ENCODE results near the gene WDR91.

WDR91 gene

DNA sequence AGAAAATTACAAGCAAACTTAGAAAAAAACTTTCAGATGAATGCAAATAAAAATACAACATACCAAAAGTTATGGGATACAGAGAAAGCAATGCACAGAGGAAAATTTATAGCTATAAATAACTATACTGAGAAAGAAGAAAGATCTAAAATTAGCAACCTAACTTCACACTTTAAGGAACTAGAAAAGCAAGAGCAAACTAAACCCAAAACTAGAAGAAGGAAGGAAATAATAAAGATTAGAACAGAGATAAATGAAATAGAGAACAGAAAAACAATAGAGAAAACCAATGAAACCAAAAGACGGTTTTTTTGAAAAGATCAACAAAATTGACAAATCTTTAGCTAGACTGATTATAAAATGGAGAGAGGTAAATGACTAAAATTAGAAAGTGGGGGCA, 12.7 kb upstream of the WDR91 start:
- no peak for TF ChIP-seq CTCF (IDR thresholded peaks at IDR 0.05)

DNA sequence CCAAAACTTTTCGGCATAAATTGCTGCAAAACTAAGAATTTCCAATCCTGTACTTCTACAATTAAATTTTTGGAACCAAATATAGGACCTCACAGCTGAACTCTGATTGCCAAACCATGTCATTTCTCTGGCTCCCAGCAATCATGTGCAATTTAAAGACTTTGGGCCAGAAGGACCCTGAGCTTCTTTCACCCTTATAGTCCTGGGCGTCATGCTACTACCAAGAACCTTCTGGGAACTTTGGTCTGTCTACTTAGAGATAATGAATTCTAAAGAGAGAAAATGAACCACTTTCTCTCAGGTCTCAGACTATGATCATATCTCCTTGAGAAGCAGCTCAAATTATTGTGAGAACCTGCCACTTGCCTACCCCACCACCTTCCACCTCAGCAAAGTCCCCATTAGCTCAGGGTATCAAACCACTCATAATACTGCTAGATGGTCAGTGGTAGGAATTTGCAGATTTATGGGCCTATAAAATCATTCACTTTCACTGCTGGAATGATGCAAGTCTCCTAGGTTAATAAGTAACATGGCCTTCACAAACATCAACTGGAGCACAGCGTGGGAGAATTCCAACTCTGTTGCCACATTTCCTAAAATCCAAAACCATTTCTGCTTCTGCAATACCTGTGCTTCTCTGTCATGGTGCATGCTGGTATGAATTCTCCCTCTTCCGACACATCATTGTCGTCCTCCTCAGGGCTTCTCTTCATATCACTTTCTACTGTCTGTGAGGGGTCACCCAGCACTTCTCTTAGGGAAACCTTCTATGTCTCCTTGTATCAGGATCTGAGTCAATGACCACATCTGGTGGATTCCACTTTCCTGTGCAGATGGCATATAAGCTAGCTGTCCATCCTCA, 6.6 kb upstream of the WDR91 start:
- TF ChIP-seq CTCF (IDR thresholded peaks at IDR 0.05), result no peak

DNA sequence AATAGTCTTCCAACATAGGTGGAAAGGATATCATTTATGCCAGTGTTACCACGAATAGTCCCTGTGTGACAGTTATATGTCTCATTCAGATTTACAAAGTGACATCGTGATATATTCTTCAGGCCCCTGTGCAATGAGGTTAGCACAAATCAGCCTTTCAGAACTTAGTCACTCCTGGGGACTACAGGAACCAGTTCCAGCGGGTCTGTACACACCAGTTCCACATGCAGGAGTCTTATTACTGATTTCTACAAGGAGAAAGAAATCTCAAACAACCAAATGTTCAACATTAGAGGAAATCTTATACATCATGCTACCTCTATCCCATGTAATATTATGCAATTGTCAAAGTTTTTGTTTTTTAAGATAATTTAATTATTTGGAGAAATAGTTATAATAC, 4.4 kb upstream of the WDR91 start:
- no peak for TF ChIP-seq CTCF (IDR thresholded peaks at IDR 0.05)

DNA sequence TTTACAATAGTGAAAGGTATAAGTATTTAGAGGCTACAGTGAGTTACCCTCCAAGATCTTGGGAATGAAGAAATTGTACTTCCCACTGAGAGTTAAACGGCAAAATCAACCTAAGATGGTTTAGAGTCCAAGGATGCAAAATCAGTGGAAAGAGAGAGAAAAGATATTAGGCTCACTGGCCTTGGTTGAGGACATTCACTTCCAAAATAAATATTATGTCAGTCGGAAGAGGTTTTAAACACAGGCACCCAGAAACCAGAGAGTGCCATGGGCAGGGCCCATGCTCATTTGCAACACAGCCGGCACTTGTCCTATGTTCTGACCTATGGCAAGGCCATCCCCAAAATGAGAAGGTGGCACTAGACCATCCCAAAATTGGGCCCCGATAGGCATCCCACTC, 3.9 kb upstream of the WDR91 start:
- TF ChIP-seq CTCF (IDR thresholded peaks at IDR 0.05), result no peak

DNA sequence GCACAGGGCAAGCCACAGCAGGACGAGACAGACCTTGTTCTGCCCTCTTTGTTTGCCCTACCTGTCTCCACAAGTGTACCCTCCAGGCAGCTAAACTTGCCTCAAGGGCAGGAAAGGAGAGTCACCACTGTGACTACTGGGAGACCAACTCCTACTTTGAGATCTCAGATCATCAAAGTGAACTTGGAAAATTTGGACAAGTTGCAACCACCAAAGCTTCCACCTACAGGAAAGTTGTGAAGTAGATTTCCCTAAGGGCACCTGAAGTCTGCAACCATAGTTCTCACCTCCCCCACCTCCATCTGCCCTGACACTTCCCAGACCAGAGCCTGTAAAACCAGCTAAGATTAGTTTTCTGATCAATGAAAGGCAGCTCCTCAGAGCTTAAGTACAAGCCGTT, 2.5 kb upstream of the WDR91 start:
- TF ChIP-seq CTCF (IDR thresholded peaks at IDR 0.05), result no peak

DNA sequence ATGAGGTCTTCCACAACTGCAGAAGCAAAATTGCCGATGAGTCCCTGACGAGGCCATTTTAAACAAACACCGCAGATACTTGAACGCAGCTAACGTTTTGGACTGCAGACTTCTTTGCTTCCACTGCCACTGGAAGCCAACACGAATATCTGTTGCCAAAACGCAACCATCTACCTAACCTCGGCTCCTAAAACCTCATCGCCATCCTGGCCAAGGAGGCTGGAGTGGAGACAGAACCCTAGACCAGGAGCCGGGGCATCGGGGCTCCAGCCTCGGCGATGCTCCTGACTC, 493 bp downstream of the WDR91 start:
- no peak for TF ChIP-seq CTCF (IDR thresholded peaks at IDR 0.05)

DNA sequence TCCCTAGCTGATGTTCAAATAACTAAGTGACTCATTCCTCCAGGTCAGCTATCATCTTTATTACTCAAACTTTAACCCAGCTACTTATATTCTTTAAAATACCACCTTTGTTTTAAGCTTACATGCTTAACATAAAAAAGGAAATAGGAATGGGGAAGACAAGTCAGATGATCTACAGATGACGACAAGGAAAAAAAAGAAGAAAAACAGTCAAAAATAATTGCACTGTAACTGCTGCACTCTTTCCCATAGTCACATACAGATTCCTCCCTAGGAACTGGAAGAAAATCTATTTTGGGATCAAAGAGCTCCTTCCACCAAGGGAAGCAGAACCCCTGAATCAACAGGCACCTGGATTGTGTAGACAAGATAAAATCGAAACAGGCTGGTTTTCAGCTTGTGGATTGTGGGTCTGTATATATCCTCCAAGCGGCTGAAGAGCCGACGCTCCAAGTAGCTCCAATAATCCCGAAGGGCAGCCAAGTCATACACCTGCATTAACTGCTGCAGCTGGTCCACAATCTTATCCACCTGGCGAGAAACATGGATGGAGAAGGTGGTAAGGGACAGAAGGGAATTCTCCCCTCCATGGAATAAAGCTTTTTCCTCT, 2.0 kb downstream of the WDR91 start:
- TF ChIP-seq CTCF (IDR thresholded peaks at IDR 0.05), result no peak

Data from LNCAP (cell line).